ENCODE data around the gene KIAA1217. TPM values are rescaled to one million over a fixed set of nuclear protein-coding genes. Genes with fewer than 3 reads are reported as not detected.

Gene KIAA1217
- total and polyA plus RNA-seq, 2 experiments from 2014 or later, result 13.3 to 23.1 TPM

DNA sequence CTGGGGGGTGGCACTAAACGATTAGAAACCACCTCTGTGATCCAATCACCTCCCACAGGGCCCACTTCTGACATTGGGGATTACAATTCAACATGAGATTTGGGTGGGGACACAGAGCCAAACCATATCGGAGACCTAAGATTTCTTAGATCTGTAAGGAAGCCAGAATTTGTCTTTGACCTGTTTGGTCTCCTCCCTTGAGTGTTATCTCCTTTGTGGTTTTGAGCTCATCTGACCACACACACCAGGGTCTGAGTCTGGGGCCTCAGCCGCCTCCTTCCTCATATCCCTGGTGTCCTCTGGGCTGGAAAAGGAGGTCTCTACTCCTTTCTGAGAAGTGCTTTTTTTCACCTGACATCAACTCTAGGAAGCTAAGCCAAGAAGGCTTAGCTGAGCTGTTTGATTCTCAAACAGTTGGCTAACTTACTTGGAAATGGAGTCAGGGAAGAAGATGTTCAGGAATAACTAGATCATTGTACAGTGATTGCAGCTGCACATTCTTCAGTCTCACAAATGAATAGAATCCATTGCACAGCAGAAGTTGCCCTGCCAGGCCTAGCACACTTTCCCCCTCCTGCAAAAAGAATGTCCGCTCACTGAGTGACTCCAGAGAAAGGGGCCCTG lies 347.3 kb downstream of the KIAA1217 start:
- no peaks in the 10 kb centered on the region for H3K4me1 ChIP-seq (ENCODE audit: low read depth)
- H3K27me3 ChIP-seq, result no peaks in the 10 kb centered on the region
- DNase-seq (ENCODE audit: low read depth in 1 of 2, low spot score in 1 of 2), result peak in 1 of 2 donors; percentile 14
- TF ChIP-seq, protein P1, sequence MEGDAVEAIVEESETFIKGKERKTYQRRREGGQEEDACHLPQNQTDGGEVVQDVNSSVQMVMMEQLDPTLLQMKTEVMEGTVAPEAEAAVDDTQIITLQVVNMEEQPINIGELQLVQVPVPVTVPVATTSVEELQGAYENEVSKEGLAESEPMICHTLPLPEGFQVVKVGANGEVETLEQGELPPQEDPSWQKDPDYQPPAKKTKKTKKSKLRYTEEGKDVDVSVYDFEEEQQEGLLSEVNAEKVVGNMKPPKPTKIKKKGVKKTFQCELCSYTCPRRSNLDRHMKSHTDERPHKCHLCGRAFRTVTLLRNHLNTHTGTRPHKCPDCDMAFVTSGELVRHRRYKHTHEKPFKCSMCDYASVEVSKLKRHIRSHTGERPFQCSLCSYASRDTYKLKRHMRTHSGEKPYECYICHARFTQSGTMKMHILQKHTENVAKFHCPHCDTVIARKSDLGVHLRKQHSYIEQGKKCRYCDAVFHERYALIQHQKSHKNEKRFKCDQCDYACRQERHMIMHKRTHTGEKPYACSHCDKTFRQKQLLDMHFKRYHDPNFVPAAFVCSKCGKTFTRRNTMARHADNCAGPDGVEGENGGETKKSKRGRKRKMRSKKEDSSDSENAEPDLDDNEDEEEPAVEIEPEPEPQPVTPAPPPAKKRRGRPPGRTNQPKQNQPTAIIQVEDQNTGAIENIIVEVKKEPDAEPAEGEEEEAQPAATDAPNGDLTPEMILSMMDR (IDR thresholded peaks at IDR 0.05; ENCODE audit: low read depth, low read length), result no peak
- no peak overlapping the region for H3K4me3 ChIP-seq
- no peak overlapping the region for H3K27ac ChIP-seq
- no peaks in the 10 kb centered on the region for H3K36me3 ChIP-seq
- no peaks in the 10 kb centered on the region for H3K9me3 ChIP-seq (ENCODE audit: low read depth)

GRCh38 chr10:24556750-24557742 lies 348.1 kb downstream of the KIAA1217 start:
- Histone ChIP-seq H3K36me3 (no peaks in the 10 kb centered on the region), H3K27ac (no peak overlapping the region), H3K9me3 (ENCODE audit: low read depth) (no peaks in the 10 kb centered on the region), H3K4me1 (ENCODE audit: low read depth) (no peaks in the 10 kb centered on the region), H3K27me3 (no peaks in the 10 kb centered on the region), H3K4me3 (no peak overlapping the region)
- DNase-seq (ENCODE audit: low read depth in 1 of 2, low spot score in 1 of 2), result peak; percentile 72 to 85
- TF ChIP-seq, protein P1 (IDR thresholded peaks at IDR 0.05; ENCODE audit: low read depth, low read length), result peak; percentile 70

- Histone ChIP-seq H3K4me1 (ENCODE audit: low read depth) (no peaks in the 10 kb centered on the region), H3K4me3 (no peak overlapping the region), H3K36me3 (no peaks in the 10 kb centered on the region), H3K9me3 (ENCODE audit: low read depth) (no peaks in the 10 kb centered on the region), H3K27me3 (no peaks in the 10 kb centered on the region), H3K27ac (no peak overlapping the region)
- no peak for DNase-seq (ENCODE audit: low read depth in 1 of 2, low spot score in 1 of 2)
- TF ChIP-seq, protein P1 (IDR thresholded peaks at IDR 0.05; ENCODE audit: low read depth, low read length), result no peak
Measured at GRCh38 chr10:24561453-24561852, 352.5 kb downstream of the KIAA1217 start.

DNA sequence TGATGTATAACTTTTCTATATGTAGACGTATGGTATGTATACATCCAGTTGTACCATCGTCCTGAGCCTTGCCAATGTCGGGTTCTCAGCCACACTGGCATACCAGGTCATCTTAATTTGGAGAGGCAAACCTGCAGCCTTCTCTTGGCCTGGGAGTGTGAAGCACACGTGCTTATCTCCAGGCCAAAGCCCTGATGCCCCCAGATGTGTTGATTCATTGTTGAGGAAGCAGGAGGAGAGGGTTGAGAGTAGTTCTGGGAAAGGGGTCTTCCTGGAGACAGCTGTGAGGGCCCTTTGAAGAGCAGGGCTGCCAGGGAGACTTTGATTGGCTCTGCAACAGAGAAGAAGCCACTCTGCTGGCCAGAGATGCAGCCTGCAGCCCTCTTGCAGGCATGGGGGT lies 359.1 kb downstream of the KIAA1217 start:
- Histone ChIP-seq H3K9me3 (ENCODE audit: low read depth) (no peaks in the 10 kb centered on the region), H3K36me3 (no peaks in the 10 kb centered on the region), H3K27me3 (no peaks in the 10 kb centered on the region), H3K27ac (no peak overlapping the region), H3K4me3 (no peak overlapping the region), H3K4me1 (ENCODE audit: low read depth) (no peaks in the 10 kb centered on the region)
- no peak for DNase-seq (ENCODE audit: low read depth in 1 of 2, low spot score in 1 of 2)
- TF ChIP-seq, protein P1 (IDR thresholded peaks at IDR 0.05; ENCODE audit: low read depth, low read length), result no peak

GRCh38 chr10:24569330-24569796 lies 360.4 kb downstream of the KIAA1217 start:
- no peak for DNase-seq (ENCODE audit: low read depth in 1 of 2, low spot score in 1 of 2)
- Histone ChIP-seq H3K4me3 (no peak overlapping the region), H3K9me3 (ENCODE audit: low read depth) (no peaks in the 10 kb centered on the region), H3K4me1 (ENCODE audit: low read depth) (no peaks in the 10 kb centered on the region), H3K27ac (no peak overlapping the region), H3K27me3 (no peaks in the 10 kb centered on the region), H3K36me3 (no peaks in the 10 kb centered on the region)
- TF ChIP-seq, protein P1 (IDR thresholded peaks at IDR 0.05; ENCODE audit: low read depth, low read length), result no peak

Measured in cardiac muscle cell (in vitro differentiated cells and primary cell).